ENCODE data around the gene NID2.

NID2 gene

GRCh38 chr14:52020866-52021717 is 47.8 kb downstream of the NID2 start:
- Histone ChIP-seq H3K4me2 (ENCODE audit: low read length) (no peak overlapping the region), H3K27me3 (ENCODE audit: control insufficient read depth, insufficient read depth, low read length) (no peaks in the 10 kb centered on the region), H3K9ac (ENCODE audit: low read depth, low read length) (no peak overlapping the region), H3K4me3 (ENCODE audit: low read length) (no peak overlapping the region), H3K4me1 (ENCODE audit: control insufficient read depth, insufficient read depth, low read length) (peaks cover 35% of the 10 kb centered on the region), H3K36me3 (ENCODE audit: insufficient read depth, low read length) (peaks cover 46% of the 10 kb centered on the region), H3K9me3 (replicated peaks; ENCODE audit: low read length) (no peaks in the 10 kb centered on the region)

GRCh38 chr14:52020161-52020714 is 48.6 kb downstream of the NID2 start:
- H3K4me3 ChIP-seq (ENCODE audit: low read length): no peak overlapping the region
- no peak overlapping the region for H3K4me2 ChIP-seq (ENCODE audit: low read length)
- H3K36me3 ChIP-seq (ENCODE audit: insufficient read depth, low read length): peaks cover 47% of the 10 kb centered on the region

GRCh38 chr14:52018970-52019369 is 49.9 kb downstream of the NID2 start:
- Histone ChIP-seq H3K4me2 (ENCODE audit: low read length) (no peak overlapping the region), H3K9ac (ENCODE audit: low read depth, low read length) (no peak overlapping the region), H3K4me1 (ENCODE audit: control insufficient read depth, insufficient read depth, low read length) (peaks cover 16% of the 10 kb centered on the region), H3K4me3 (ENCODE audit: low read length) (no peak overlapping the region), H3K27me3 (ENCODE audit: control insufficient read depth, insufficient read depth, low read length) (no peaks in the 10 kb centered on the region), H3K9me3 (replicated peaks; ENCODE audit: low read length) (no peaks in the 10 kb centered on the region), H3K36me3 (ENCODE audit: insufficient read depth, low read length) (peaks cover 59% of the 10 kb centered on the region)

More at GRCh38 chr14:52020161-52020714, 48.6 kb downstream of the NID2 start:
- Histone ChIP-seq H3K9me3 (replicated peaks; ENCODE audit: low read length) (no peaks in the 10 kb centered on the region), H3K27me3 (ENCODE audit: control insufficient read depth, insufficient read depth, low read length) (no peaks in the 10 kb centered on the region), H3K9ac (ENCODE audit: low read depth, low read length) (no peak overlapping the region), H3K4me1 (ENCODE audit: control insufficient read depth, insufficient read depth, low read length) (peaks cover 28% of the 10 kb centered on the region)

DNA sequence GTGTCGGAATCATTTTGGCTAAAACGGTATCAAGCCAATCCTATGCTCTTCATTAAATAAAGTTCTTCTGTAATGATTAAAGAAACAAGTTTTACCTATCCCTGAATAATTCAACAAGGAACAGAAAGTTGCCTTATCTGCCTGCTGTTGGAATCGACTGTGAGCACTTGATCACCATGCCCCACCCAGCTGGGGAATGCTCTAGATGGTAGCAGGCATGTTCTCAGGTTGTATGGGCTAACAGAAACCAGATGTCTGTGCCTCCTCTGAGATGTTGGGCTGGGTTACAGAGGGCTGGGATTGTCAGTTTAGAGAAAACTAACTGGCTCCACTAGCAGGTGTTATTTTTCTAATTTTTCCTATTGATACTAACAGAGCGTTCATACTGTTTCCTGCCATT is 50.6 kb downstream of the NID2 start:
- Histone ChIP-seq H3K9me3 (replicated peaks; ENCODE audit: low read length) (no peaks in the 10 kb centered on the region), H3K4me2 (ENCODE audit: low read length) (no peak overlapping the region), H3K4me1 (ENCODE audit: control insufficient read depth, insufficient read depth, low read length) (peaks cover 9% of the 10 kb centered on the region), H3K27me3 (ENCODE audit: control insufficient read depth, insufficient read depth, low read length) (no peaks in the 10 kb centered on the region), H3K36me3 (ENCODE audit: insufficient read depth, low read length) (peaks cover 65% of the 10 kb centered on the region), H3K4me3 (ENCODE audit: low read length) (no peak overlapping the region), H3K9ac (ENCODE audit: low read depth, low read length) (no peak overlapping the region)

DNA sequence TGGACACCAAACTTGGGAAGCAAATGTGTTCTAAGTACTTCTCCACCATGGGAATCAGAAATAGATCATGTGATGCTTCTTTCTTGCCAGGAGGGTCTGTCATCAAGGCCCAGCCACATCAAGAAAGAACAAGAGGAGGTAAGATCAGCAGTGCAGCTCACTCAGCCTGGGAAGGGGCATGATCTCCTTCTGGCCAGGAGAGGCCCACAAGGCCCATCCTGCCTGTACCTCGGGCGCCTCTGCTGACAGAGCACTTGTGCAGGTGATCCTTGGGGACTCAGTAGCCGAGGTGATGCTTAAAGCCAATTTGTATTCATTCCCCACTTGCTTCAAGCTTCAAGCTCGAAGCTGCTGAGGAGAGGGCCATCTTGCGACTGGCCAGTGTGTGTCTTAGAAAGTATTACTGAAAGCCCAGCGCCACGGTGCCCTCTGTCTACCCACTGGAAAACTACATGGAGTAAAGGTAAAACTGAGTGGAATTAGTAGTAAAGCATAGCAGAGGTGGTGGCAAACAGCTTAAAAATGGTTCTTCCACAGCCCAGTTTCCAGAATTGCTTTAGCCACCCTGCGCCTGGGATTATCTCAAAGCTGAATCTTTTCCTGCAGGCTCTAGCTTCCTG is 53.3 kb downstream of the NID2 start:
- Histone ChIP-seq H3K36me3 (ENCODE audit: insufficient read depth, low read length) (peaks cover 76% of the 10 kb centered on the region), H3K9me3 (replicated peaks; ENCODE audit: low read length) (no peaks in the 10 kb centered on the region), H3K9ac (ENCODE audit: low read depth, low read length) (no peak overlapping the region), H3K27me3 (ENCODE audit: control insufficient read depth, insufficient read depth, low read length) (no peaks in the 10 kb centered on the region), H3K4me1 (ENCODE audit: control insufficient read depth, insufficient read depth, low read length) (peaks cover 11% of the 10 kb centered on the region), H3K4me2 (ENCODE audit: low read length) (no peak overlapping the region), H3K4me3 (ENCODE audit: low read length) (no peak overlapping the region)

GRCh38 chr14:52014601-52015267 is 54.1 kb downstream of the NID2 start:
- peaks cover 77% of the 10 kb centered on the region for H3K36me3 ChIP-seq (ENCODE audit: insufficient read depth, low read length)
- no peak overlapping the region for H3K4me2 ChIP-seq (ENCODE audit: low read length)
- peaks cover 11% of the 10 kb centered on the region for H3K4me1 ChIP-seq (ENCODE audit: control insufficient read depth, insufficient read depth, low read length)
- no peaks in the 10 kb centered on the region for H3K9me3 ChIP-seq (replicated peaks; ENCODE audit: low read length)
- H3K27me3 ChIP-seq (ENCODE audit: control insufficient read depth, insufficient read depth, low read length): no peaks in the 10 kb centered on the region
- H3K9ac ChIP-seq (ENCODE audit: low read depth, low read length): no peak overlapping the region
- no peak overlapping the region for H3K4me3 ChIP-seq (ENCODE audit: low read length)

GRCh38 chr14:52013984-52014600 is 54.8 kb downstream of the NID2 start:
- Histone ChIP-seq H3K27me3 (ENCODE audit: control insufficient read depth, insufficient read depth, low read length) (no peaks in the 10 kb centered on the region), H3K9ac (ENCODE audit: low read depth, low read length) (no peak overlapping the region), H3K4me3 (ENCODE audit: low read length) (no peak overlapping the region), H3K9me3 (replicated peaks; ENCODE audit: low read length) (no peaks in the 10 kb centered on the region), H3K4me1 (ENCODE audit: control insufficient read depth, insufficient read depth, low read length) (peaks cover 11% of the 10 kb centered on the region), H3K36me3 (ENCODE audit: insufficient read depth, low read length) (peaks cover 76% of the 10 kb centered on the region), H3K4me2 (ENCODE audit: low read length) (no peak overlapping the region)

DNA sequence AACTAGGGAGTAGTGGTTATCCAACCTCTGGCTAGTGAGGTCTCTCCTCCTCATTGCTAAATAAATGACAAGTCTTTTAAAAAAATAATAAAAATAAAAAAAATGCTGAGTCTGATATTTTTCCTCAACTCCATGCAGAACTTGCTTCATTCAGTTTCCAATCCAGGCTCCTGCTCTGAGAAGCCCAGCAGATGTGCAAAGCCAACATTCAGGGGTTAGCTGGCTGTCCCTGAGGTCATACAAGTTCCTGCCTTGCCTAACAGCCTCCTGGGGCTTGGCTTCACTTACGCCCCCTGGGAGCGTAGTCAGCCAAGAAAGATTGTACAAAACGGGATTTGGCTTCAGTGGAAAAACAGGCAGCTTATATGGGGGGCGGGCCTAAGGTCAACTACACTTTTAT is 56.2 kb downstream of the NID2 start:
- Histone ChIP-seq H3K36me3 (ENCODE audit: insufficient read depth, low read length) (peaks cover 79% of the 10 kb centered on the region), H3K4me1 (ENCODE audit: control insufficient read depth, insufficient read depth, low read length) (peaks cover 9% of the 10 kb centered on the region), H3K9me3 (replicated peaks; ENCODE audit: low read length) (no peaks in the 10 kb centered on the region)

DNA sequence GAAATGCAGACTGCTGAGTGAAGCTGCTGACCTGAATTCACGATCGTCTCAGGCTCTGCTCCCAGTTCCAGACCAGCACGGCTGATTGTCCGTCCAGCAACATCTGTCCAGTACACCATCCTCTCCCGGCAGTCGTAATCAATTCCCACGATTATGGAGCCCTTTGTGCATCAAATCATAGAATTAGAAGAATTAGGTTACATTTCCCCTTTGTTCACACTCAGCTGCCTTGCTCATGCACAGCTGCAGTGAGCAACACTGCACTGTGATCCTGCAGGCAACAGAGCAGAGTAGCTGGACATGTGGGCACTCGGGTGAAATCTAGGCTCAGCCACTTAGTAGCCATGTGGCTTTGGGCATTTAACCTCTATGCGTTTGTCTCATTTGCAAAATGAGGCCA is 57.3 kb downstream of the NID2 start:
- no peaks in the 10 kb centered on the region for H3K9me3 ChIP-seq (replicated peaks; ENCODE audit: low read length)
- peaks cover 9% of the 10 kb centered on the region for H3K4me1 ChIP-seq (ENCODE audit: control insufficient read depth, insufficient read depth, low read length)
- no peak overlapping the region for H3K9ac ChIP-seq (ENCODE audit: low read depth, low read length)
- H3K27me3 ChIP-seq (ENCODE audit: control insufficient read depth, insufficient read depth, low read length): no peaks in the 10 kb centered on the region
- no peak overlapping the region for H3K4me3 ChIP-seq (ENCODE audit: low read length)
- H3K4me2 ChIP-seq (ENCODE audit: low read length): no peak overlapping the region
- H3K36me3 ChIP-seq (ENCODE audit: insufficient read depth, low read length): peaks cover 83% of the 10 kb centered on the region

More for the DNA sequence above, 56.2 kb downstream of the NID2 start:
- no peak overlapping the region for H3K9ac ChIP-seq (ENCODE audit: low read depth, low read length)
- no peak overlapping the region for H3K4me3 ChIP-seq (ENCODE audit: low read length)
- no peak overlapping the region for H3K4me2 ChIP-seq (ENCODE audit: low read length)
- no peaks in the 10 kb centered on the region for H3K27me3 ChIP-seq (ENCODE audit: control insufficient read depth, insufficient read depth, low read length)

GRCh38 chr14:52010173-52010693 is 58.6 kb downstream of the NID2 start:
- Histone ChIP-seq H3K4me1 (ENCODE audit: control insufficient read depth, insufficient read depth, low read length) (peaks cover 9% of the 10 kb centered on the region), H3K9ac (ENCODE audit: low read depth, low read length) (no peak overlapping the region)

GRCh38 chr14:52008136-52008535 is 60.7 kb downstream of the NID2 start:
- peaks cover 90% of the 10 kb centered on the region for H3K36me3 ChIP-seq (ENCODE audit: insufficient read depth, low read length)
- H3K4me2 ChIP-seq (ENCODE audit: low read length): no peak overlapping the region
- peaks cover 18% of the 10 kb centered on the region for H3K4me1 ChIP-seq (ENCODE audit: control insufficient read depth, insufficient read depth, low read length)
- no peak overlapping the region for H3K9ac ChIP-seq (ENCODE audit: low read depth, low read length)
- H3K9me3 ChIP-seq (replicated peaks; ENCODE audit: low read length): no peaks in the 10 kb centered on the region
- no peak overlapping the region for H3K4me3 ChIP-seq (ENCODE audit: low read length)
- no peaks in the 10 kb centered on the region for H3K27me3 ChIP-seq (ENCODE audit: control insufficient read depth, insufficient read depth, low read length)

More at GRCh38 chr14:52010173-52010693, 58.6 kb downstream of the NID2 start:
- H3K4me2 ChIP-seq (ENCODE audit: low read length): no peak overlapping the region
- no peaks in the 10 kb centered on the region for H3K9me3 ChIP-seq (replicated peaks; ENCODE audit: low read length)
- no peak overlapping the region for H3K4me3 ChIP-seq (ENCODE audit: low read length)
- no peaks in the 10 kb centered on the region for H3K27me3 ChIP-seq (ENCODE audit: control insufficient read depth, insufficient read depth, low read length)
- peaks cover 87% of the 10 kb centered on the region for H3K36me3 ChIP-seq (ENCODE audit: insufficient read depth, low read length)
